Mucosa of rectum (tissue), 2 donors: ENCODE results near the gene RNF8.

Experiments used
- H3K27ac ChIP-seq, 2 donors: one replicate each; pipeline ENCODE4 v1.7.0; 2013; ENCODE audit warnings: inconsistent platforms in 2 of 2, low read depth in 2 of 2, low read length in 2 of 2
- H3K27me3 ChIP-seq, 2 donors: one replicate each; pipeline ENCODE4 v1.7.0; 2013; ENCODE audit warnings: low read length in 2 of 2; ENCODE audit not compliant: control insufficient read depth in 2 of 2, insufficient read depth in 2 of 2
- H3K36me3 ChIP-seq, 2 donors: one replicate each; pipeline ENCODE4 v1.7.0; 2013; ENCODE audit warnings: low read length in 2 of 2; ENCODE audit not compliant: control insufficient read depth in 2 of 2, insufficient read depth in 2 of 2
- H3K4me1 ChIP-seq, 2 donors: one replicate each; pipeline ENCODE4 v1.7.0; 2013; ENCODE audit warnings: low read length in 2 of 2, mild to moderate bottlenecking in 1 of 2; ENCODE audit not compliant: control insufficient read depth in 2 of 2, insufficient read depth in 2 of 2
- H3K4me3 ChIP-seq, 2 donors: one replicate each; pipeline ENCODE4 v1.7.0; 2013; ENCODE audit warnings: low read length in 2 of 2
- H3K9ac ChIP-seq, 2 donors: one replicate each; pipeline ENCODE4 v1.7.0; 2013; ENCODE audit warnings: low read length in 2 of 2, low read depth in 1 of 2, mild to moderate bottlenecking in 1 of 2
- H3K9me3 ChIP-seq, 2 donors: one replicate each; pipeline ENCODE4 v1.7.0; 2013; ENCODE audit warnings: low read length in 2 of 2; ENCODE audit not compliant: control insufficient read depth in 2 of 2
- donor health status: healthy.
- donor health status: Normal muscosa, but diverticular disease.

Gene RNF8

GRCh38 chr6:37372116-37372515, 18.3 kb downstream of the RNF8 start:
- no peak overlapping the region for H3K9ac ChIP-seq
- H3K27ac ChIP-seq, result no peak overlapping the region
- H3K4me3 ChIP-seq, result no peak overlapping the region
- peaks cover 35 to 40% of the 10 kb centered on the region in 2 donors for H3K36me3 ChIP-seq
- H3K9me3 ChIP-seq, result no peaks in the 10 kb centered on the region
- no peaks in the 10 kb centered on the region for H3K4me1 ChIP-seq
- no peaks in the 10 kb centered on the region for H3K27me3 ChIP-seq

DNA sequence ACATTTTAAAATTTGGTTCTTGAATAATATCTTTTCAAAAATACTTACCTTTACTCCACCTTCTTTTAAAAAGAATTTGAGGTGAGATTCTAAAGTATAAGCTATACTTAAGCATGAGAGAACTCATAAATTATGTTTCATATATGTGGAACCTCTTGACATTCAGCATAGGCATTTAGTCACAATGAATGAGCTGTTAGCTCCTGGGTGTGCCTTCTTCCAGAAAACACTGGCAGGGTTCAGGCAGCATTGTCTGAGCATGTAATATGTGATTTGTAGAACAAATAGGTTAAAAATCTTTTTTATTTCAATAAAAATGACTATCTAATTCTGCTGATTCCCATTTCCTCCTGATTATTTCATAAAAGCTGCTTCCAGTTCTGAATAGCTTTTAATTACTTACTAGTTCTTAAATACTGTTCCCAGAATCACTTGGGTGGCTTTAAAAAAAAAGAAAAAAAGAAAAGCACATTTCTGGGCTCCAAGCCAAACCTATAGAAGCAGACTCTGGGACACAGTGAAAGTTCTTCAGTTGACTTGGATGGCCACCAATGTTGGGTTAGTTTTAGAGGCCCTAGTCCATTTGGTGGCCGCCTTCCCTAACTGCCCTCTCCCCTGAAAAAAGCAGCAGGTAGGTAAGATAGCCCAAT, 20.2 kb downstream of the RNF8 start:
- Histone ChIP-seq H3K27ac (no peak overlapping the region), H3K4me3 (no peak overlapping the region)

DNA sequence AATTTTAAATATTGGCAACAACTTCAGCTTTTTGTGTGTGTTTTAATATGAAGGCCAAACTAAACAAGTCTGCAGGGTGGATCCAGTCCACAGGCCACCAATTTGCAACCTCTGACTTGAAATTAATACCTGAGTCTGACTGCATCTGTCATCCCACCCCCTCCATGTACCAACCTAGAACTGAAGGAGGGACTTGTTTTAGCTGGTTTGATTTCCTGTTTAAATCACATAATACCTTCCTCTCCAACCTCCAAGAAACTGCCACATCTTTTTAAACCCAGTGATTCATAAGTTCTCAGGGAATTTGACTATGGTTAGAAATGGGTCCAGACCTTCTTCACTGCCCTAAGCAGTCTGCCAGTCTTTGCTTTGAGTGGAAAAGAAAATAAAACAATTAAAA, 21.6 kb downstream of the RNF8 start:
- no peak overlapping the region for H3K9ac ChIP-seq
- H3K27ac ChIP-seq, result no peak overlapping the region
- no peaks in the 10 kb centered on the region for H3K9me3 ChIP-seq
- H3K36me3 ChIP-seq, result peaks cover 19 to 24% of the 10 kb centered on the region in 2 donors
- no peaks in the 10 kb centered on the region for H3K27me3 ChIP-seq
- H3K4me3 ChIP-seq, result no peak overlapping the region
- no peaks in the 10 kb centered on the region for H3K4me1 ChIP-seq

More for the DNA sequence above, 20.2 kb downstream of the RNF8 start:
- Histone ChIP-seq H3K4me1 (no peaks in the 10 kb centered on the region), H3K36me3 (peaks cover 31 to 33% of the 10 kb centered on the region in 2 donors), H3K9ac (no peak overlapping the region), H3K9me3 (no peaks in the 10 kb centered on the region), H3K27me3 (no peaks in the 10 kb centered on the region)

DNA sequence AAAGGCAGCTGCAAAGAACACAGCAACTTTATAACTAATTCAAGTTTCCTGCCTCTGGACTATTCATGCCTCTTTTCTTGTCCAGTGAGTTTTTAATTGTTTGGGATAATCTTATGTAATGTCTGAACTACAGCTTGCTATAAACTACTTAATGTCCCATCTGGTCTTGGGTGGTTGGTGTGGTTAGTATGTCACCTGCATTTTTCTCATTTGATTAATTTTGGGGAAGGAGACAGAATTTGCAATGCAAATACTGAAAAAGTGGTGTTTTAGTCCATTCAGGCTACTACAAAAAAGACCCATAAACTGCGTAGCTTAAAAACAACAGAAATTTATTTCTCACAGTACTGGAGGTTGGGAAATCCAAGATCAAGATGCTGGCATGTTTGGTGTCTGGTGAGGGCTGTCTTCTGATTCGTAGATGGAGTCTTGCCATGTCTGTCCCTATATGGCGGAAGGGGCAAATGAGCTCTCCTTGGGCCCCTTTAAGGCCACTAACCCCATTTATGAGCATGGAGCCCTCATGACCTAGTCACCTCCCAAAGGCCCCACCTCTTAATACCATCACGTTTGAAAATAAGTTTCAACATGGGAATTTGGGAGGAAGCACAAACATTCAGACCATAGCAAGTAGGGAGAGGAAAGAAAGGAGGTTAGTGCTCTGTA, 22.4 kb downstream of the RNF8 start:
- peaks cover 14 to 20% of the 10 kb centered on the region in 2 donors for H3K36me3 ChIP-seq

DNA sequence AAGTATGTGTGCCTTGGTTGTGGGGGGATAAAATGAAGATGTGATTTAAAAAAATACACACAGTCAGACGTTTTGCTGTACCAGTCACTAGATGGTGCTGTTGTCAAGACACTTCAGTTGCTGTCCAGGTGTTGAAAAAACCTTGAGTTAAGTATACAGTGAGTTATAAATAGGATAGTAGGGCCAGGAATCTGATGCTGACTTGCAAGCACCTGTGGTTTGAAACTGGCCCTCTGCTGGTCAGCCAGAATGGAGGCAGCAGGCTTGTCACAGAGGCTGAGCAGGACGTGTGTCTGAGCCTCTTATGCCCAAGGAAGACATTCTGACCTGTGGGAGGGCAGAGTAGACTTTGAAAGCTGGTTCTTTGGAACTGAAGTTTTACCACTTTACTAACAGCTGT, 27.8 kb downstream of the RNF8 start:
- Histone ChIP-seq H3K4me1 (no peaks in the 10 kb centered on the region), H3K27me3 (no peaks in the 10 kb centered on the region), H3K36me3 (peaks cover 20 to 27% of the 10 kb centered on the region in 2 donors), H3K9ac (no peak overlapping the region), H3K9me3 (no peaks in the 10 kb centered on the region), H3K27ac (no peak overlapping the region), H3K4me3 (no peak overlapping the region)

More for the DNA sequence above, 22.4 kb downstream of the RNF8 start:
- Histone ChIP-seq H3K9ac (no peak overlapping the region), H3K4me3 (no peak overlapping the region), H3K27me3 (no peaks in the 10 kb centered on the region), H3K4me1 (no peaks in the 10 kb centered on the region), H3K9me3 (no peaks in the 10 kb centered on the region), H3K27ac (no peak overlapping the region)

GRCh38 chr6:37382994-37383765, 29.4 kb downstream of the RNF8 start:
- Histone ChIP-seq H3K27me3 (no peaks in the 10 kb centered on the region), H3K36me3 (peaks cover 17 to 30% of the 10 kb centered on the region in 2 donors), H3K4me3 (no peak overlapping the region), H3K9me3 (no peaks in the 10 kb centered on the region), H3K4me1 (no peaks in the 10 kb centered on the region), H3K27ac (no peak overlapping the region), H3K9ac (no peak overlapping the region)

- Histone ChIP-seq H3K4me1 (peaks cover 0 to 8% of the 10 kb centered on the region in 2 donors), H3K36me3 (peaks cover 14 to 24% of the 10 kb centered on the region in 2 donors), H3K27ac (no peak overlapping the region), H3K9me3 (no peaks in the 10 kb centered on the region), H3K9ac (no peak overlapping the region), H3K27me3 (no peaks in the 10 kb centered on the region), H3K4me3 (no peak overlapping the region)
Measured at GRCh38 chr6:37388578-37388977, 34.8 kb downstream of the RNF8 start.

DNA sequence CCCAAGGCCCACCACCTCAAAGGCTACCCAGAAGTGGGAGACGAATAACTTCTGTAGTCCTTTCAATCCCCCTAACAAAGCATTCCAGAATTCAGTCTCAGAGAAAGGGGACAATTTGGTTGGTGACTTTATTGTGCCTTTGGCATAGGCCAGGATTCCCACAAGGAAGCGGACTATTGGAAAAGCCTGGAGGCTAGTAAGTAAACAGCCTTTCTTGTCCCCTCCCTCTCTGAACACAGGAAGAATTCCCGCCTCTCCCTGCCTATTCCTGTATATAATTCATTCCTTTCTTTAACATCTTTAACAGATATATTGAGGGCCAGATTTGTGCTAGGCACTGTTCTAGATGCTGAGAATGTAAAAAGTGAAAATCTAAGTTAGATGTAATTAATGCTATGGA, 36.1 kb downstream of the RNF8 start:
- no peaks in the 10 kb centered on the region for H3K27me3 ChIP-seq
- peak overlapping the region; percentile 75 to 77 for H3K27ac ChIP-seq
- H3K4me1 ChIP-seq, result peaks cover 0 to 8% of the 10 kb centered on the region in 2 donors
- H3K9ac ChIP-seq, result no peak overlapping the region
- H3K9me3 ChIP-seq, result no peaks in the 10 kb centered on the region
- H3K4me3 ChIP-seq, result no peak overlapping the region
- H3K36me3 ChIP-seq, result peaks cover 10 to 25% of the 10 kb centered on the region in 2 donors

GRCh38 chr6:37391120-37391519, 37.3 kb downstream of the RNF8 start:
- H3K36me3 ChIP-seq, result peaks cover 9 to 27% of the 10 kb centered on the region in 2 donors
- H3K27ac ChIP-seq, result peak overlapping the region; percentile 75 to 77
- peak overlapping the region in 1 of 2 donors; percentile 32 for H3K9ac ChIP-seq

DNA sequence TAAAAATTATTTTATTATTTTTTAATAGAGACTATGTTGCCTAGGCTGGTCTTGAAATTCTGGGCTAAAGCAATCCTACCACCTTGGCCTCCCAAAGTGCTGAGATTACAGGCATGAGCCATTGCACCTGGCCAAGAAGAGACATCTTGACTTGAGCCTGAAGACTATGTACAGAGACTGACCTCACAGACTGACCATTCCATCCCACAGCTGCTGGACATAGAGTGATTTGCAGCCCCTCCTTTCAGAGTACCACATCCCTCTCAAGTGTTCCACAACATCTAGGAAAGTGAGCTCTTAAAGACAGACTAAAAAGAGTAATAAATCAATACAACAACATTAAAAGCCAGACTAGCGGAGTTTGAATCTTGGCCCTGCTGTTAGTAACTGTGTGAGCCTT, 39.0 kb downstream of the RNF8 start:
- H3K4me3 ChIP-seq, result no peak overlapping the region
- no peaks in the 10 kb centered on the region for H3K9me3 ChIP-seq
- H3K27ac ChIP-seq, result no peak overlapping the region
- H3K27me3 ChIP-seq, result no peaks in the 10 kb centered on the region
- H3K9ac ChIP-seq, result no peak overlapping the region
- peaks cover 0 to 8% of the 10 kb centered on the region in 2 donors for H3K4me1 ChIP-seq
- peaks cover 4 to 19% of the 10 kb centered on the region in 2 donors for H3K36me3 ChIP-seq

More at GRCh38 chr6:37391120-37391519, 37.3 kb downstream of the RNF8 start:
- no peaks in the 10 kb centered on the region for H3K9me3 ChIP-seq
- H3K27me3 ChIP-seq, result no peaks in the 10 kb centered on the region
- H3K4me1 ChIP-seq, result peaks cover 0 to 8% of the 10 kb centered on the region in 2 donors
- no peak overlapping the region for H3K4me3 ChIP-seq
